Globus pallidus (tissue), 1 donor: ENCODE data around the gene STARD5.
"Not testable (repeated sequence)": the region's sequence is repeated elsewhere in the genome, so short reads cannot be mapped to it uniquely, and the experiment has no call there.

ENCODE experiments used
- DNase-seq: peaks from one replicate; pipeline ENCODE4 v3.0.0-alpha.2; 2015; ENCODE audit warnings: low spot score

The STARD5 gene

DNA sequence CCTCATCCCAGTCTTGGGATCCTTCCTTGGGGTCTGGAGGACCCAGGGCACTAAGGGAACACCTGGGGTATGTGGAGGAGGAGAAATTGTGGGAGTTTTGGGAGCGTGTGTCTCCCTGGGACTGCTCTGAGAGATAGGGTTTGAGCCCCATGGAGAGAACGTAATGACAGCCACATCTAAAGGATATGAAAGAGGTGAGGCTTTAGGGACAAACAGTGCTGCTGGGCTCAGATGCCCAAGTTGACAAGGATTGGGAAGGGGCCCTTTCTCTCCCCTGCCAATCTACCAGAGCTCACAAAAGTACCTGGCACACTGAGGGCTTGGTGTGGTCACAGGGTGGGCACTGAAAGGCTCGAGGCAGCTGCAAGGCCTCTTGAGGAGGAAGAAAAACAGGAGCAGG, 13.3 kb upstream of the STARD5 start:
- no peak for DNase-seq

DNA sequence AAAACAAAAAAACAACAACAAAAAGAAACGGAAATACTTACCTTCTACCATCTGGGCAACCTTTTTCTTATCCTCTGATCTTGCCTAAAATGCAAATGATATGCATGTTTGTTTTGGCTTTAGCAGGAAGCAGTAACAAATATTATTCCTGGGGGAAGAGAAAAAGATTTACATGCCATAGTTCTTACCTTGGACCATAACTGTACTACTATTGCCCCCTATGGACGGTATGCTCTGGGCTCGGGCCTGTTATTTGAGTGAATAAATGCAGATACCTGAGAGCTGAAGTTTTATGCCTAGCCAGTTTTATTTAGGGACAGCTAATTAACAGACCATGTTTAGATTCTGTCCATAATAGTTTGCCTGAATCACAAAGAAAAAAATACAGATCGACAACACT, 12.6 kb upstream of the STARD5 start:
- DNase-seq, result no peak

DNA sequence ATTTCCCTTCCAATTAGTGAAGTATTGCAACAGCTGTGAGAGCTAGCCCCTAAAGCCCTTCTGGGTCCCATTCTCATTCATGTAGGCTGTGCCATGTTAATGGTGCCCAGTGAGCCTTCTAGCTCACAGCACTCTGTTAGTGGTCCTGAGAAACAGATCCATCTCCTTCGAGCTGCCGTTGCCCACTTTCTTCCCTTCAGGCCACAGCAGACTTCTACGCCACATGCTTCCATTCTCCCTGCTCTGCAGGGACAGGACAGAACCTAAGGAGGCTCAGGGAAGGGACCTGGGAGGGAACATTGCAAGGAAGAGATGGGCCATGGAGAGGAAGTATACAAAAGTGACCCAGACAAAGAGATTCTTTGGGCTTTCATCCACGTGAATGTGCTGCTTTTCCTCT, 11.7 kb upstream of the STARD5 start:
- DNase-seq, result no peak

DNA sequence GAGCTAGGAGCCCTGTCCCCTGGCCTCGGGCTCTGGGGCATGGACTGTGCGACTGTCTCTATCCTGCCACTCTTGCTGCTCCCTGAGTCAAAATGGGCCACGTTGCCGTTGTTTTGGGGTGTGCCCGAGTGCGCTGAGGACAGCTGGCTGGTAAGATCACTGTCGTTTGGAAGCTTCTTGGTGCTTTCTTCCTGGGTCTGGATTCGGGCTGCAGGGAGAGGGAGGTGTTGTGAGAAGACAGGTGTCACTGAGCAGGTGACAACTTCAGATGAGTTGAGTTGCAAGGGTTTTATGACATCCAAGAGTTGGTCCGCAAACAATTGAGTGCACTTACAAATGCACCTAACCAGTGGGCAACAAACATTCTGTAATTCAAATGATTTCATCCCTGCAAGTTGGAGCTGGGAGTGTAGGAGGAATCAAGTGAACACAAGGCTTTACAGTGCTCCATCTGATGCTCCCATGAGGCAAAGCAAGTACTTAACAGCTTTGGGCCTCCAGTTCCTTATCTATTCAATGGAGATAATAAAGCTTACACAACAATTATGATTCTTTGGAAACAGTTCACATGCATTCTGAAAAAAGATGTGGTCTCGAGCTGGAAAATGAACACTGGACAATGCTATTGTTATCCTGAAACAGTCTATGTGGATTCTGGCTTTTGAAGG, 11.0 kb upstream of the STARD5 start:
- no peak for DNase-seq

DNA sequence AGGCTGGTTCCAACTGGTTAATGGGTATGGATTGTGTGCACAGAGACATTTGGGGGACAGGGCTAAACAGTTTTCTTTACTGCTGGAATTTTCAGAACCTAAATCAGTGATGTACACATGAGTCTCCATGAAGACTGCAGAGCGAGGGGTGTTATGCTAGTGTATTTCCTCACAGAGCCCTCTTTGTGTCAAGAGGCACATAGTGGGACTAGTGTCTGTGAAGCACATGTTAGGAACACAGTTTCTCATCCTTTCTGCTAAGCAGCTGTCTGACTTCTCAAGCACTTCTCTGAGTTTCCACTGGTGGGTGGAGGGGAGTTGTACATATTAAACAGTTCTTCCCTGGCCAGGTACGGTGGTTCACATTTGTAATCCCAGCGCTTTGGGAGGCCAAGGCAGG, 9.4 kb upstream of the STARD5 start:
- DNase-seq, result no peak

DNA sequence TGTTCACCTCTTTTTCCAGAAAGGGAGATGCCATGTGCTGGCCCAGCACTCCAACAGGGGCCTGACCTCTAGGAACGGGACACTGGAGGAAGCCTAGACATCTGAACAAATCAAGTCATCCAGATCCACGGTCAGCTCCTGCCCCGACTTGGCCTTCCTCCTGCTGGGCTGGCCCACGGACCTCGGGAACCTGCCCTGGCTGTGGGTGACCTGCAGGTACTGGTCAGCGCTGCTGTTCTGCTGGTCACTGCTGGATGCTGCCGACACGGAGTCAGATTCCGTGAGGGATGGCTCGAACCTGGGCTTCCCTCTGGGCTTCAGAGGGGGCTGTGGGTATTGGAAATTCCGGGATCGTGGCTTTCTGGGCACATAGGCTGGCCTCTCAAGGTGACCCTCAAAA, 8.4 kb upstream of the STARD5 start:
- DNase-seq, result no peak

DNA sequence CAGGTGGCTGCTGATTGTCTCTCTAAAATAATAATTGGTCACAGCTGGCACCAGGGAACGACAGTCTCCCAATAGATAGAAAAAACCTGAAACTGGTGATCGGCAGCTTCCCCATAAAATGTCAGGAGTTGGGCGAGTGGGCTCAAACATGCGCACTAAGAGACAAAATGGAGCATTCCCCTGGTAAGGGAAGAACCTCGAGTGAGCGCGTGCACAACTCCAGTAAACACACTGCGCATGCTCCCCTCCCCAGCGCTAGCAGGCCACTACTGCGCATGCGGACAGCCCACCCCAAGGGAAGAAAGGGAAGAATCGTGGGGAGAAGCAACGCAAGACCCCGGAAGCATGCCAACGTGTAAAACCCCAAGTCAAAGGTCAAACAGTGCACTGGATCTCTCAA, 7.7 kb upstream of the STARD5 start:
- DNase-seq, result no peak

DNA sequence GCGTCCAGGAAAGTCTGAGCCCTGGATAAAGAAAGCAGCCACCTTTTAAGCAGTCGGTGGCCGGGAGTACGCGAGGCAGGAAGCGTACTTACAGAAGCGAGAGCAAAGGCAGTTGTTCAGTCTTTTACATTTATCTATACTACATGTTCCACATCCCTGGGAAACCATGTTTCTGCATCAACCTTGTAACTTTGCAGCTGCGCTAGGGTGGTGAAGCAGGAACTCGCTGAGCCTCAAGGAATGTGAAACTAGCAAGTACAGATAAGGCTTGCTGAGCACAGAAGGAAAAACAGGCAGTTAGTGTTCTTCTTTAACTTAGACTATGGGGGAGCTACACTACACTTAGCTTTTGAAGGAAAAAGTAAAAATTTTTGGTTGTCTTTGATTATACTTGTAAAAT, 7.2 kb upstream of the STARD5 start:
- not testable (repeated sequence) for DNase-seq

DNA sequence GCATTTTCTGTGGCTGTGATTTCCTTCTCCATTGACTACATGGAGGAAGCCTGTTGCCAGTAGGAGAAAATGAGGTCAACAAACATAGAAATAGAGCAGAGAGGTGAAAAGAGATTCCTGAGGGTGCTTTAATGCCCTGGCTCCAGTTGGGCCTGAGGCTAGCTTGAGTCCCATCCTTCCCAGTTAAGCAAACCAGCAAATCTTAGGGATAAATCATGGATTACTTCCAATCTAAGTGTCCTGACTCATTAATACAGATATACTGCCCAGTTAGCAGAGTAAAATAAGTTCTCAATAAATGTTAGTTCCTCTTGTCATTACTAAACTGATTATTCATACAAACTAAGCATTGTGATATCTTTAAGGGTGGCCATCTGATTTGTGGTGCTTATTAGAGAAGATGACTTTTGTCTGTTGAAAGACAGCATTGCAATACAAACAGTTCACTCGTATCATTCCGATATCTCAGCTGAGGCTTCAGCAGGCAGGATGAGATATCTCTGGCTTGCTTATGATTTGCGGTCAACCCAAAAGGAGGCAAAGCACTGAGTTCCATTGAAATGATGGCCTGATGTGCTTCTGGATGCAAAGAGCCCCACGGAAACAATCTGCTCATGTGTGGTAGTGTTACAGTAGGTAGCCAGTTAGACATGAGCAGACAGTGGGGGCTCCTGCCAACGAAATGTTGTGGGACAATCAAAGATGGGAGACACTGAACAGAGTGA, 6.6 kb upstream of the STARD5 start:
- no peak for DNase-seq

DNA sequence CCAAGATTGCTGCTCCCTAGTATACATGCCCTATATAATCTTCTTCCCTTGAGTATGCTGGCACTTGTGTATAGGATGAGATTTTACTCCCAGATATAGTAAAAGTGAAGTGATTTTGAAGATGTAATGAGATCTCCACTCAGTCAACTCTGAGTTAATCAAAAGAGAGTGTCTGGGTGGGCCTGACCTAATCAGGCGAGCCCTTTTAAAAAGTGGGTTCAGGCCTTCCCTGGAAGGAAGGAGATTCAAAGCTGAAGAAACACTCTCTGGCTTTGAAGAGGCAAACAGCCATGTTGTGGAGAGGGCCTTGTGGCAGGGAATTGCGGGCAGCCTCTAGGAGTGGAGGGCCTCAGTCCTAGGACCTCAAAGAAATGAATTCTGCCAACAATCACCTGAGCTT, 5.5 kb upstream of the STARD5 start:
- no peak for DNase-seq

DNA sequence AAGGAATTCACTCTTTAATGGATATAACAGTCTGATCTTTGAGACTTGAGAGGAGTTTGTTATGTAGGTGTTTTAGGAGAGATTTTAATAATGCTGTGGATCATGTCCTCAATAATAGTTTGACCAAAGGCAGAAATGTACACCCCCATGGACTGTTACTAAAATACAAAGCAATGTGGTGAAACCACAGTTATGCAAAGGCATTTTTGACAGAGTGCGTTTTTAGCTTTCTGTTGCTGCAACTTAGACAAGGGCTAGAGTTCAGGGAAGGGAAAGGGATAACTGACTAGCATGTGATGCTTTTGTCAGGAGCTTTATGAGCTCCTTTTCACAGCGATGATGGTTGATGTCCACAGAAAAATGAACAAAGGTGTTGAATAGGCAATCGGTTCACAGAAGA, 3.6 kb upstream of the STARD5 start:
- DNase-seq, result no peak

DNA sequence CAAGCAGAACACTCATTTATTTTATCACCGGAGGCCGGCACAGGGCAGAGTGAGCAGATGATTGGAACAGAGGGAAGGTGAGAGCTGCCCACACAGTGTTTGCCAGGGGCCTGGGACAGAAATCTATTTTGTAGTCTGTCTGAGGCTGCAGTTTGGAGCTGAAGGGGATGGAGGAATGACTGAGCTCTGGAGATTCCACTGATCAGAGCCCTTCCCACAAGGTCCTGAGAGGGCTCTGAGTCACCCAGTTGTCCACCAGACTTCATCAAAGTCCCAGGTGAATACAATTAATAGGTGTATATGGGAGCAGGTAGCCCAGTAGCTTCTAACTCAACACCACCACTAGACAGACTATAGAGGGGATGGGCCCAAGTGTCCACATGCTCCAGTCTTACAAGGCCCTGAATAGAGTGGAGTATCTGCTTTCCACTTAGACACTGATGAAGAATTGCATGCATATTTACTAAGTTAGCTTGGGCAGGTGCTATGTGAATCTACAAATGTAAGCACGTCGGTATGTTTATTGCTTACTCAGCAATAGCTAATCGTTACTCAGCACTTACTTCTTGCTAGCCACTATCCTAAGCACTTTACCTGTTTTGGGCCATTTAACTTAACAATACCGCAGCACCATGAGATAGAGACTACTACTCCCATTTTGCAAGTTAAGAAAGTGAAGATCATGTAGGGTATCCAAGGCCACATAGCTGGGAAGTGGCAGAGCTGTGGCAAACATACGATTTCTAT, 2.7 kb upstream of the STARD5 start:
- DNase-seq, result no peak

DNA sequence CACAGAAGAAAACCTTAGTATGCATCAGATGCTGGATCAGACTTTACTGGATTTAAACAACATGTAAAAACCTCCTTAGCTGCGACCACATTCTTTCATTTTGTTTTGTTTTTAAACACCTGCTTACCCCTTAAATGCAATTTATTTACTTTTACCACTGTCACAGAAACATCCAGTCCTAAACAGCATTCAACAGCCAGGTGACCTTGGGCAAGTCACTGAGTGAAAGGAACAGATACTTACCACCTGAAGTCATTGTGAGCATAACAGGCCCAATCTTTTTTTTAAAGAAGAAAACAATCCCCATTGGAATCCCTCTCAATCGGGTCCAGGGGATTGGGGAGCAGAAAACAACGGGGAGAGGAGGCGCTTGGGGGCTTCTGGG, 390 bp downstream of the STARD5 start:
- no peak for DNase-seq

DNA sequence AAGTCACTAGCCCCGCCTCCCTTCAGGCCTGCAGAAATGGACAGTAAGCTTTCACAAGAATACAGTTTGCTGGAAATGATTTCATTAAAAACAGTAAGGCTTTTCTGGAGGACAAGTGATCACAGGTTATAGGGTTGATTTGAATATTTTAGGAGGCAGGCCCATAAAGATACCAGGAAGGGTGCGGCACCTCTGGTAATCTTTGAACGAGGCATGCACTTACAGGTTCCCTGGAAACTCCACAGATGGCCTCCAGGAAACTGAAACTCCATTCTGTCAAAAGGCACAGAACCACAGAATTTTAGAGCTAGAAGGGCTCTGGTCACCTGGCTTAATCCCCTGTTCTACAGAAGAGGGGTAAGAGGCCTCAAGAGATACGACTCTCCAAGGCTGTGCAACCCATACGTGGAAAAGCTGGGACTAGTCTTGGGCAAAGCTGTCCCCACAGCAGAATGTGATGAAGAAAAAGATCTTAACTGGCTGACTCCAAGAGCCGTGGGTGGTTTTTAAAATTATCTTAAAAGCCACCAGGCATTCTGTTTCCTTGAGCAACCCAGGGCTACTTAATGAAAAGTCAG, 1.2 kb downstream of the STARD5 start:
- DNase-seq, result no peak

DNA sequence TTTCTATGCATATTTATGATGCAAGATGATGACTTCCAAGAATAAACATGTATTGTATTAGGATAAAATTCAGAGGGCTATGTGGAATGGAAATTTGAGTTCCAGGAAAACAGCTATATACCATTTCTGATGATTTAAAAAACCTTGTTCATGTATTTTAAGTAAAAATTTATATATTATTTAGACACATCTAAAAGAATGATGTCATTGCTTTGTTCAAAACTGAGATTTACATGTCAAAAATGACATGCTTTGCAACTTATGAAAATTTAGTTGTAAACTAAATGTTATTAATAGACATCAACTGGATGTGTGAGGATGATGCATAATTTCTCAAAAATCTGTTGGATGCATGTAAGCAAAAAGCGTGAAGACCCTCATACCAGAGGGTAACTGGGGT, 2.3 kb downstream of the STARD5 start:
- no peak for DNase-seq

DNA sequence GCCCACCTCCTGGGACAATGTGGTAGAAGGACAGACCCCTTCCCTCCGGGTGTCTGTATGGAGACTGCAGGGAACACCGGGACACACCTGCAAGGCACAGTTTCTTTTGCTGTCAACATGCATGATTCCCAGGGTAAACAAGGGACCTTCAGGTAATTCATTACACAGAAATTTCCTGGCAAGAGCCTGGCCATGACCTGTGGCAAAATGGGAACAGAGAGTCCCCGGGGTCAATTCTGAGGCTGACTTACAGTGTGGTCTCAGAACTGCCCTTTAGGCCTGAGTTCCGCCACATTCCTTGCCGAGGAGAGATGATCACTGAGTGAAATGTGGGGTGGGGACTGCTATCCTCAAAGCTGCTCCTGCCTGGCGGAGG, 6.3 kb downstream of the STARD5 start:
- no peak for DNase-seq

DNA sequence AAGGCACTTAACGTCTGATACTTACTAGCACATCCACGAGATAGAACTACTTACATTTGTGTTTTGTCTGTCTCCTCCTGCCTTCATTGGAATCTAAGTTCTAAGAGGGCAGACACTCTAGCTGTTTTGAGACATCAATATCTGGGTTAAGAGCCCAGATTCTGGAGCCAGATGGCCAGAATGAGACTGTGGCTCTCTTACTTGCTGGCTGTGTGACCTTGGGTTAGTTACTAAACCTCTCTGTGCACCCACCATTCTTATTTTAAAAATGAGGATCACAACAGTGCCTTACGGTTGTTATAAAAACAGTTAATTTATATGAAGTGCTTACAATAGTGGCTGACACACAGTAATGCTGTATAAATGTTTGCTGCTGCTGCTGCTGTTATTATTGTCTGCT, 7.7 kb downstream of the STARD5 start:
- DNase-seq, result no peak

DNA sequence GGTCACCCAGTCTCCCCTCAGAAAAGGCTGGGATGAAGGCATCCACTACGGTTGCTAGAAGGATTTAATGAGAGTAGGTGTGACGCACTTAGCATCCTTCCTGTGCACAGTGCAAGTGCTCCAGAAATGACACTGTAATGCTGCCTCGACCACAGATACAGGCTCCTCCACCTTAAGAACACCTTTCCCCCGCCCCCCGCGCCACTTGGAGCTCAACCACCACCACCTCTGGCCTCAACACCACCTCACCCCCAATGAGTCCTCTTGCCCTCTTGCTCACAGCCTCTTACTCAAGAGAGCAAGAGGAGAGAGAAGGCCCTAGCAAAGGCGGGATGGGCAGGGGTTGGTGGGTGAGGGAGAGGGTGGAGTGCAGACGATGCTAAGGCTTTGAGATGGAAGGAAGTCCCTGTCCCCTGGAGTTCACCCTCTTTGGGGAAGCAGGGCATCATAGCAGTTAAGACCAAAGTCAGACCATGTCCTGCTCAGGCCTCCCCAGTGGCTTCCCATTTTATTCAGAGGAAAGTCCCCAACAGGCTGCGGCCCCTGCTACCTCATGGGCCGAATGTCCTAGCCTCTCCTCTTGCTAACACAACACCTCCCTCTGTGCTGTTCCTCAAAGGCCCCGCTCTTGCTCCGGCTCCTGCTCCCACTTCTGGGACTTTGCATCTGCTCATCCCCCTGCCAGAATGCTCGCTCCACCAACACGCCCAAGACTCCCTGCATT, 8.3 kb downstream of the STARD5 start:
- DNase-seq, result no peak

DNA sequence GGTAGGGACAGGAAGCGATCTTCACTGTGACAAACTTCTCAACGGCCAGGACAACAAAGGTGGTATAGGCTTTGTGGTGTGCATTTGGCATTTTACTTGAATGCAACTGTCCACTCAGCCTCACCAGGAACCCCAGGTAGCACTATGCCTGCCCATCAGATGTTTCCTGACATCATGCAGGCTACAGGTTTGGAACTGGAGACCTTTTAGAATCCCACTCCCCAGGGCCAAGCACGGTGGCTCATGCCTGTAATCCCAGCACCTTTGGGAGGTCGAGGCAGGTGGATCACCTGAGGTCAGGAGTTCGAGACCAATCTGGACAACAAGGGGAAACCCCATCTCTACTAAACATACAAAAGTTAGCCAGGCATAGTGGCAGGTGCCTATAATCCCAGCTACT, 9.6 kb downstream of the STARD5 start:
- DNase-seq, result no peak

DNA sequence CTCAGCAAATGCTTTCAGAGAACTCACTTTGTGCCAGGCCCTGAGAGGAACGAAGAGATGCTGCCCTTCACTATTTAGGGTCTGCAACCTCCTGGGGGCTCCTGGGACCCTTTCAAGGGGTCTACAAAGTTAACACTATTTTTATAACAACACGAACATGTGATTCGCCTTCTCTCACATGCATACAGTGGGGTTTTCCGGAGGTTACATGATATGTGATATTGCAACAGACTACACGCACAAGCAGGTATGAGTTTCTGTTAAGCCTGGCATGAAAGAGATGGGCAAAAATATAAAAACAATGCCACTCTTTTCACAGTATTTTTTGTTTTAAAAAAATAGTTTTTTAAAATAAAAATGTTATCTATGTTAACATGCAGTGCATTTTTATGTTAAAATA, 10.3 kb downstream of the STARD5 start:
- no peak for DNase-seq

DNA sequence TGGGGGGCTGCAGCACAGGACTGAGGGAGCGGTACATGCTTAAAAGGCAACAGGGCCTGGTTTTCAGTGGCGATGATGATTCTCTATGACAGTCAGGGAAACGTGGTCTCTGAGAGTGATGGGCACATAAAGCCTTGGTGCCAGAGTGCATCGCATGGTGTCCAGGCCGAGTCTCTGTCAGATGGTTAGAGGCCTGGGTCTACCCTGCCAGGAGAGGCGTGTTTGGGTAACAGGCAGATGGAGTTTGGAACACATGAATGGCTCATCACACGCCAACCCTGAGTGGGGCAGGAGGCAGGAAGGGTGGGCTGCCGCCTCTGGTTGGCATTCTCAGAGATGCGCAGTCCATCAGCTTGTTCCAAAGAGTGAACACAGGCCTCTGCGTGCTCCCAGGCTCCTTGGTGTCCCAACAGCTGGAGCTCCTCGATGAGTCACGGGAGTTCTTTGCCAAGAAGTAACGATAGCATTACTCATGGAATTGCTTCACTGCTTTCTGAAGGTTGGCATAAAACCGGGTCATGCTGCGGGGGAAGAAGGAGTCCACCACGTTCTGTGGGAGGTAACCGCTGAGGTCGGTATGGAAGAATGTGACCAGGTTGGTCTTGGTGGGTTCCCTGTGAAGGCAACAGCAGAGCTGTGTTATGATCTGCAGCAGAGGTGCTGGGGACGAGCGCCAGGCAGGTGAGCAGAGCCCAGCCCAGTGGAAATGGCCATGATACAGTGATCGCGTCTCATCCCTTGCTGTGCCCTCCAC, 11.0 kb downstream of the STARD5 start:
- no peak for DNase-seq
